ENCODE measurements around the gene TASP1. TPM values are rescaled to one million over a fixed set of nuclear protein-coding genes. Genes with fewer than 3 reads are reported as not detected.

Gene TASP1
- total RNA-seq, 2 donors from 2014 or later = 5.2 to 7.2 TPM

GRCh38 chr20:13403453-13403852 is 235.3 kb downstream of the TASP1 start:
- Histone ChIP-seq H3K9me3 (no peaks in the 10 kb centered on the region), H3K4me1 (no peaks in the 10 kb centered on the region), H3K4me3 (no peak overlapping the region), H3K36me3 (no peaks in the 10 kb centered on the region), H3K27ac (no peak overlapping the region), H3K27me3 (no peaks in the 10 kb centered on the region)
- TF ChIP-seq CTCF (IDR thresholded peaks at IDR 0.05) = no peak
- no peak for DNase-seq (ENCODE audit: low spot score)

- no peaks in the 10 kb centered on the region for H3K27me3 ChIP-seq
- H3K36me3 ChIP-seq = no peaks in the 10 kb centered on the region
- no peak for TF ChIP-seq CTCF (IDR thresholded peaks at IDR 0.05)
- no peaks in the 10 kb centered on the region for H3K4me1 ChIP-seq
- no peak overlapping the region for H3K4me3 ChIP-seq
- DNase-seq (ENCODE audit: low spot score) = no peak
- H3K9me3 ChIP-seq = no peaks in the 10 kb centered on the region
- no peak overlapping the region for H3K27ac ChIP-seq
These were observed 235.7 kb downstream of the TASP1 start for GRCh38 chr20:13402986-13403385.

- H3K27me3 ChIP-seq = no peaks in the 10 kb centered on the region
- no peak for TF ChIP-seq CTCF (IDR thresholded peaks at IDR 0.05)
- H3K4me3 ChIP-seq = no peak overlapping the region
- H3K4me1 ChIP-seq = no peaks in the 10 kb centered on the region
- H3K36me3 ChIP-seq = no peaks in the 10 kb centered on the region
- H3K9me3 ChIP-seq = no peaks in the 10 kb centered on the region
- H3K27ac ChIP-seq = no peak overlapping the region
- DNase-seq (ENCODE audit: low spot score) = no peak
These were observed 236.5 kb downstream of the TASP1 start for GRCh38 chr20:13402171-13402760.

- H3K4me1 ChIP-seq = no peaks in the 10 kb centered on the region
- H3K36me3 ChIP-seq = no peaks in the 10 kb centered on the region
- no peak overlapping the region for H3K27ac ChIP-seq
- no peak overlapping the region for H3K4me3 ChIP-seq
- TF ChIP-seq CTCF (IDR thresholded peaks at IDR 0.05) = no peak
- H3K9me3 ChIP-seq = no peaks in the 10 kb centered on the region
- H3K27me3 ChIP-seq = no peaks in the 10 kb centered on the region
- no peak for DNase-seq (ENCODE audit: low spot score)
These were observed 237.1 kb downstream of the TASP1 start for GRCh38 chr20:13401596-13401995.

- DNase-seq (ENCODE audit: low spot score) = no peak
- no peak for TF ChIP-seq CTCF (IDR thresholded peaks at IDR 0.05)
These were observed 238.3 kb downstream of the TASP1 start for GRCh38 chr20:13400453-13400852.

GRCh38 chr20:13397300-13397724 is 241.4 kb downstream of the TASP1 start:
- TF ChIP-seq CTCF (IDR thresholded peaks at IDR 0.05) = no peak
- Histone ChIP-seq H3K9me3 (no peaks in the 10 kb centered on the region), H3K36me3 (no peaks in the 10 kb centered on the region), H3K27me3 (no peaks in the 10 kb centered on the region), H3K4me3 (no peak overlapping the region), H3K27ac (no peak overlapping the region), H3K4me1 (no peaks in the 10 kb centered on the region)
- no peak for DNase-seq (ENCODE audit: low spot score)

More at GRCh38 chr20:13400453-13400852, 238.3 kb downstream of the TASP1 start:
- Histone ChIP-seq H3K27ac (no peak overlapping the region), H3K4me1 (no peaks in the 10 kb centered on the region), H3K4me3 (no peak overlapping the region), H3K27me3 (no peaks in the 10 kb centered on the region), H3K9me3 (no peaks in the 10 kb centered on the region), H3K36me3 (no peaks in the 10 kb centered on the region)
